ENCODE measurements around the gene MAMDC4. TPM values are rescaled to one million over a fixed set of nuclear protein-coding genes. Genes with fewer than 3 reads are reported as not detected.

Gene MAMDC4
- total RNA-seq, 2 experiments from 2014 or later, result 16.6 to 18.0 TPM

- peak overlapping the region; percentile 79 for H3K27ac Mint-ChIP-seq
- peak overlapping the region; percentile 39 for H3K4me3 Mint-ChIP-seq
- DNase-seq, result no peak
- H3K27me3 Mint-ChIP-seq, result no peaks in the 10 kb centered on the region
- no peaks in the 10 kb centered on the region for H3K9me3 Mint-ChIP-seq
- peaks cover 25% of the 10 kb centered on the region for H3K36me3 Mint-ChIP-seq
- peaks cover 36% of the 10 kb centered on the region for H3K4me1 Mint-ChIP-seq
- no peak for ATAC-seq (ENCODE audit: low read depth)
- POLR2A ChIA-PET, result interaction anchor here (0.7 kb wide), 1 partner anchor 21 kb away, joined by 4 read pairs; no protein-coding TSS in a partner anchor
These were observed 37.3 kb upstream of the MAMDC4 start for GRCh38 chr9:136814725-136815421.

- POLR2A ChIA-PET, result no interaction called here
- no peaks in the 10 kb centered on the region for H3K27me3 Mint-ChIP-seq
- DNase-seq, result no peak
- H3K36me3 Mint-ChIP-seq, result peaks cover 25% of the 10 kb centered on the region
- no peak overlapping the region for H3K4me3 Mint-ChIP-seq
- no peak for ATAC-seq (ENCODE audit: low read depth)
- no peak overlapping the region for H3K27ac Mint-ChIP-seq
- H3K4me1 Mint-ChIP-seq, result peaks cover 33% of the 10 kb centered on the region
- no peaks in the 10 kb centered on the region for H3K9me3 Mint-ChIP-seq
These were observed 36.7 kb upstream of the MAMDC4 start for GRCh38 chr9:136815422-136815782.

GRCh38 chr9:136820971-136821825 lies 30.9 kb upstream of the MAMDC4 start:
- DNase-seq (no peak), ATAC-seq (ENCODE audit: low read depth) (peak; percentile 19)
- Mint-ChIP-seq H3K36me3 (peaks cover 5% of the 10 kb centered on the region), H3K4me1 (peaks cover 3% of the 10 kb centered on the region), H3K9me3 (no peaks in the 10 kb centered on the region), H3K27me3 (no peaks in the 10 kb centered on the region), H3K4me3 (no peak overlapping the region), H3K27ac (no peak overlapping the region)
- POLR2A ChIA-PET, result interaction anchor here (1.1 kb wide), 1 partner anchor 14 kb away, joined by 5 read pairs; the partner anchor contains the start of gene RABL6

GRCh38 chr9:136821826-136822544 lies 30.2 kb upstream of the MAMDC4 start:
- DNase-seq (no peak), ATAC-seq (ENCODE audit: low read depth) (no peak)
- H3K4me3 Mint-ChIP-seq, result no peak overlapping the region
- peaks cover 2% of the 10 kb centered on the region for H3K4me1 Mint-ChIP-seq
- peaks cover 3% of the 10 kb centered on the region for H3K36me3 Mint-ChIP-seq
- POLR2A ChIA-PET, result interaction anchor here (0.6 kb wide), 2 partner anchors 202 to 593 kb away, joined by 3 to 4 read pairs; no protein-coding TSS in a partner anchor
- no peaks in the 10 kb centered on the region for H3K9me3 Mint-ChIP-seq
- H3K27me3 Mint-ChIP-seq, result no peaks in the 10 kb centered on the region
- H3K27ac Mint-ChIP-seq, result no peak overlapping the region

GRCh38 chr9:136823136-136824046 lies 28.8 kb upstream of the MAMDC4 start:
- ATAC-seq (ENCODE audit: low read depth) (no peak), DNase-seq (no peak)
- Mint-ChIP-seq H3K9me3 (no peaks in the 10 kb centered on the region), H3K4me1 (no peaks in the 10 kb centered on the region), H3K36me3 (peaks cover 1% of the 10 kb centered on the region), H3K27me3 (no peaks in the 10 kb centered on the region), H3K4me3 (no peak overlapping the region), H3K27ac (no peak overlapping the region)
- POLR2A ChIA-PET, result interaction anchor here (0.6 to 1.5 kb wide), 3 partner anchors 11 to 417 kb away, joined by 3 to 7 read pairs (median 3); partner anchors contain the start of gene TUBB4B

GRCh38 chr9:136824496-136825225 lies 27.5 kb upstream of the MAMDC4 start:
- POLR2A ChIA-PET, result interaction anchor here (1.5 kb wide), 1 partner anchor 12 kb away, joined by 7 read pairs; no protein-coding TSS in a partner anchor

GRCh38 chr9:136825295-136826187 lies 26.6 kb upstream of the MAMDC4 start:
- Mint-ChIP-seq H3K4me1 (no peaks in the 10 kb centered on the region), H3K9me3 (no peaks in the 10 kb centered on the region), H3K27ac (no peak overlapping the region), H3K27me3 (no peaks in the 10 kb centered on the region), H3K4me3 (no peak overlapping the region), H3K36me3 (no peaks in the 10 kb centered on the region)
- POLR2A ChIA-PET, result interaction anchor here (1.5 kb wide), 1 partner anchor 13 kb away, joined by 7 read pairs; no protein-coding TSS in a partner anchor
- ATAC-seq (ENCODE audit: low read depth), result no peak
- no peak for DNase-seq

More at GRCh38 chr9:136824496-136825225, 27.5 kb upstream of the MAMDC4 start:
- DNase-seq (no peak), ATAC-seq (ENCODE audit: low read depth) (no peak)
- H3K4me1 Mint-ChIP-seq, result no peaks in the 10 kb centered on the region
- no peak overlapping the region for H3K27ac Mint-ChIP-seq
- H3K36me3 Mint-ChIP-seq, result no peaks in the 10 kb centered on the region
- no peaks in the 10 kb centered on the region for H3K9me3 Mint-ChIP-seq
- H3K4me3 Mint-ChIP-seq, result no peak overlapping the region
- no peaks in the 10 kb centered on the region for H3K27me3 Mint-ChIP-seq

GRCh38 chr9:136826188-136826541 lies 26.0 kb upstream of the MAMDC4 start:
- DNase-seq, result no peak
- no peaks in the 10 kb centered on the region for H3K9me3 Mint-ChIP-seq
- no peak overlapping the region for H3K27ac Mint-ChIP-seq
- ATAC-seq (ENCODE audit: low read depth), result no peak
- no peaks in the 10 kb centered on the region for H3K27me3 Mint-ChIP-seq
- H3K4me3 Mint-ChIP-seq, result no peak overlapping the region
- no peaks in the 10 kb centered on the region for H3K4me1 Mint-ChIP-seq
- H3K36me3 Mint-ChIP-seq, result no peaks in the 10 kb centered on the region
- POLR2A ChIA-PET, result no interaction called here

- Mint-ChIP-seq H3K36me3 (no peaks in the 10 kb centered on the region), H3K4me1 (no peaks in the 10 kb centered on the region), H3K27ac (no peak overlapping the region), H3K4me3 (no peak overlapping the region), H3K9me3 (no peaks in the 10 kb centered on the region), H3K27me3 (no peaks in the 10 kb centered on the region)
- ATAC-seq (ENCODE audit: low read depth), result no peak
- no peak for DNase-seq
- POLR2A ChIA-PET, result no interaction called here
These were observed 25.2 kb upstream of the MAMDC4 start for GRCh38 chr9:136826703-136827582.

GRCh38 chr9:136827794-136828473 lies 24.2 kb upstream of the MAMDC4 start:
- Mint-ChIP-seq H3K36me3 (no peaks in the 10 kb centered on the region), H3K4me1 (no peaks in the 10 kb centered on the region), H3K27me3 (no peaks in the 10 kb centered on the region), H3K9me3 (no peaks in the 10 kb centered on the region), H3K4me3 (no peak overlapping the region), H3K27ac (no peak overlapping the region)
- POLR2A ChIA-PET, result no interaction called here
- ATAC-seq (ENCODE audit: low read depth), result no peak
- no peak for DNase-seq

All from activated naive CD8-positive, alpha-beta T cell treated with anti-CD3 and anti-CD28 coated beads, Interleukin-2, amount 10 ng/mL, durations not matched to agents 7 days and 5 days (primary cell).